HuH-7.5 (cell line): ENCODE results near the gene PLCB4.
"Not testable (repeated sequence)": the region's sequence is repeated elsewhere in the genome, so short reads cannot be mapped to it uniquely, and the experiment has no call there.

Experiments used
- DNase-seq: peaks from one replicate; pipeline ENCODE4 v3.0.0; 2011; ENCODE audit warnings: low spot score

PLCB4 gene

GRCh38 chr20:9367328-9367727, 298.4 kb downstream of the PLCB4 start:
- no peak for DNase-seq

DNA sequence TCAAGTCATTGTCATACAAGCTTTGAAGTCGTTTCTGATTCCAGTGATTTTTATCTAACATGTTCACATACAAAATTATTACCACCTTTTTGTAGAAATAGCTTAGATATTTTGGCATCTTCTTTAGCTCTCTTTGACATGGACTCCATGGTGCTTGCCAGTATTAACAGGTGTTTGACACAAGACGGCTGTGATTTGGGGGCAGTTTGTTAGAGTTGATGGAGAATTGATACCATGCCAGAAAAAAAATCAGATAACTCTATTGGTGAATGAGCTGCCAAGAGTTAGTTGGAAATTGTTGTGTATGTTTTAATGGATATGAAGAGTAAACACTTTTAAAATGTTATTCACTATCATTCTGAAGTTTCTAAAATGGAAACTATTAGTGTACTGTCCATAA, 298.9 kb downstream of the PLCB4 start:
- no peak for DNase-seq

GRCh38 chr20:9368893-9369292, 300.0 kb downstream of the PLCB4 start:
- no peak for DNase-seq

- DNase-seq = no peak
These were observed 300.7 kb downstream of the PLCB4 start for GRCh38 chr20:9369557-9369956.

DNA sequence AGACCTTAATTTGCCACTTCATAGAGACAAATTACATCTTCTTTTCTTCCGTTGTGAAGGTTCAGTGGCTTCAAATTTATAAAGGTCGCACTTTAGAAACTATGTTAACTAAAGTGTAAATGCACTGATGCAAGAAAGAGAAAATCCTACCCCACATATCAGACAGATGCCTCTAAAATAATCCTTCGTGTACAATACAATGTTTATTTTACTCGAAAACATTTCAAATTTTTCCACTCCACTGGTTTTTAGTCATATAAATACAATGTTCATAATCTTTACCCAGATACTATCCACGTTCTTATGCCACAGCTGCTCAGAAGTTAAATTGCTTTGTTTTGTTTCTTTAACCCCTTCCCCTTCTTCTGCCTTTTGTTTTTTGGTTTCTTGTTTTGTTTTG, 305.2 kb downstream of the PLCB4 start:
- DNase-seq = no peak

DNA sequence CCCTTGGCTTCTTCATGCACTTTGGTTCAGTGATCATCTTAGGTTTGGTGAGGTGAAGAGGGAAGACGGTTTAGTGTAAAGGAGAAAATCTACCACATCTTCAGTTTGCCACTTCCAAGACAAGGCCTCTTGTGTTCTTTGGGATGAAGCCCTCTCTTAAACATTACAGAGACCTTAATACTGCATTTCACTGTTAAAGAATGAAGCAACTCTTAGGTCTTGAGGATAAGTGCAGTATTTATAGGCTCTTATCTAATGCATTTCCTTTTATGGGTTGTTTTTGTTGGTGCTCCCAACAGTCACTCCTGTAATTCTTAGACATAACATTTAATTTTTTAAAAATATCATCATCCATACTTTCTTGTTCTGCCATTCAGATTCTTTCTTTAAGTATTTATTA, 305.6 kb downstream of the PLCB4 start:
- no peak for DNase-seq

- no peak for DNase-seq
These were observed 306.4 kb downstream of the PLCB4 start for GRCh38 chr20:9375221-9375681.

DNA sequence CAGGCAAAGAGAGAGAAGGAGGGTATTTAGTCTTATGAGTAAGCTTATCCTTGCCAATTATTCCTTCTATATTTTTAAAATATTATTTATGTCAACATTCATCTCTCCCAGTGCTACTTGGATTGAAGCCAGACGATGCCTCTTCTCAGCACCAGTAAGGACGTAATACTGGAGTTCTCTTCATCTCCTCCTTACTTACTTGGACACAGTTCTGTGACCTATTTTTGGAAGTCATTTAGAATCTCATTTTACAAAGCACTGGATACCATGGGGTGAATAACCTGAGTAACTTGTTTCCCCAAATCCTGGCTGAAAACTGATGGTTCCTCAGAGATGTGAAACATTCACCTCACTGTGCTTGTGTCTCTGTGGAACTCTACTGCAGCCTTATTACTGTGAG, 308.1 kb downstream of the PLCB4 start:
- DNase-seq = no peak

DNA sequence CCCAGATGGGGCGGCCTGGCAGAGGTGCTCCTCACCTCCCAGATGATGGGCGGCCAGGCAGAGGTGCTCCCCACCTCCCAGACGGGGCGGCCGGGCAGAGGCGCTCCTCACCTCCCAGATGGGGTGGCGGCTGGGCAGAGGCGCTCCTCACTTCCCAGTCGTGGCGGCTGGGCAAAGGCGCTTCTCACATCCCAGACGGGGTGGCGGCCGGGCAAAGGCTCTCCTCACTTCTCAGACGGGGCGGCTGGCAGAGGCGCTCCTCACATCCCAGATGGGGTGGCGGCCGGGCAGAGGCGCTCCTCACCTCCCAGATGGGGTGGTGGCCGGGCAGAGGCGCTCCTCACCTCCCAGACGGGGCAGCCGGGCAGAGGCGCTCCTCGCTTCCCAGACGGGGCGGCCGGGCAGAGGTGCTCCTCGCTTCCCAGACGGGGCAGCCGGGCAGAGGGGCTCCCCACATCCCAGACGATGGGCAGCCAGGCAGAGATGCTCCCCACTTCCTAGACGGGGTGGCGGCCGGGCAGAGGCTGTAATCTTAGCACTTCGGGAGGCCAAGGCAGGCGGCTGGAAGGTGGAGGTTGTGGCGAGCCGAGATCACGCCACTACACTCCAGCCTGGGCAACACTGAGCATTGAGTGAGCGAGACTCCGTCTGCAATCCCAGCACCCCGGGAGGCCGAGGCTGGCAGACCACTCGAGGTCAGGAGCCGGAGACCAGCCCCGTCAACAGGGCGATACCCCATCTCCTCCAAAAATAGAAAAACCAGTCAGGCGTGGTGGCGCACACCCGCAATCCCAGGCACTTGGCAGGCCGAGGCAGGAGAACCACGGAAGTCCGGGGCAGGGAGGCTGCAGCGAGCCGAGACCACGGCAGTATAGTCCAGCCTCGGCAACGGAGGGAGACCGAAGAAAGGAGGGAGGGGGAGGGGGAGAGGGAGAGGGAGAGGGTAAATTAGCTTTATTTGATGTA, 316.7 kb downstream of the PLCB4 start:
- not testable (repeated sequence) for DNase-seq

- no peak for DNase-seq
These were observed 319.4 kb downstream of the PLCB4 start for GRCh38 chr20:9388160-9388812.

- DNase-seq = no peak
These were observed 319.9 kb downstream of the PLCB4 start for GRCh38 chr20:9388813-9389161.

GRCh38 chr20:9389346-9389745, 320.5 kb downstream of the PLCB4 start:
- no peak for DNase-seq

DNA sequence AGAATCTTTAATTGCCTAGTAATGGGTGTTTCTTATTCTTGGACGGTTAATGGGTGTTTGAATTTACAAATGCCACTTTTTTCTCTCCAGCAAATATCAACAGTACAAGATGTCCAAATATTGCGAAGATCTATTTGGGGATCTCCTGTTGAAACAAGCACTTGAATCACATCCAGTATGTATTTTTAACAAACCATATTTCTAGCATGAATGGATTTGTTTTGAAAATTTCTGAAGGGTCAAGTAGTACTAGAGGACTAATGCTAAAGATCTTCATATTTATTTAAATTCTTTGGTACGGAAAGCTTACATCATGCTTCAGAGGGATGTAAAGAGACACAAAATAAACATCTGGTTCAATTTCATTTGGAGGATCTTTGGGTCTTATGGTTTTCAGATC, 321.6 kb downstream of the PLCB4 start:
- no peak for DNase-seq

DNA sequence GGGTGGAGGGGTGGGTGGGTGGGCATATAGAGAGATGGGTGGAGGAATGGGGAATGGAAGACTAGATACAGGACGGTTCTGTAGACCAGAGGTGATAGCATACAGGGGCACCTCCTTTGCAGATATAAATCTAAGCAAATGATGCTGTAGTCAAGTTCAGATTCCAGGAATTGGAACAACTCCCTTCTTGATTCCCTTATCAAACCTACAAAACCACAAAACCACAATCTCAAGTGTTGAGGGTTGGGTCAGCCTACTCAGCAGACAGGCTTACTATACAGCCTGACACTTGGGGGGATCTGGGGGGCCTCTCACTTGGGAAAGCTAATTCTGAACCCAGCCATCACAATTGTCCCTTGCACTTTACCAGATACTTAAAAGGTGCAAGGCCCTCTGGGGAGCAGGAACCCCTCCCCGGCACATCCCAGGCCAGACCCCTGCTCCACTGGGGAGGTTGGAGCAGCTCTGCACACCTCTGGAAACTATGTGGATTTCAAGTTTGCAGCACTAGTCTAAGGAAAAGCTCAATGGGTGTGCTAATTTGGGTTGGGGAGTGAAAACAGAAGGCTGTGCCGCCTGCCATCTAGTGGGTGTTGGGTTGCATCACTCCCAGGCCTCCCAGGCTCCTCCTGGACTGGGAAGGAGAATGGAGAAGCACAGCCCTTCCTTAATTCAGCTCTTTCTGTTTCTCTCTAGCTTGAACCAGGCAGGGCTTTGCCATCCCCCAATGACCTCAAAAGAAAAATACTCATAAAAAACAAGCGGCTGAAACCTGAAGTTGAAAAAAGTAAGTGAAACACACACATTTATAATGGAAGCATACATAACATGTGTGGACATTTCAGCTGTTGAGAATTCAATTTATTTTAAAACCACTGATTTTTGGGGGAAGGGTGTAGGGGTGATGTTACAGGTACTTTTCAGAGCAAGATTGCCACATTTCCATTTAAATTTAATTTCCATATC, 324.3 kb downstream of the PLCB4 start:
- peak; percentile 62 for DNase-seq

DNA sequence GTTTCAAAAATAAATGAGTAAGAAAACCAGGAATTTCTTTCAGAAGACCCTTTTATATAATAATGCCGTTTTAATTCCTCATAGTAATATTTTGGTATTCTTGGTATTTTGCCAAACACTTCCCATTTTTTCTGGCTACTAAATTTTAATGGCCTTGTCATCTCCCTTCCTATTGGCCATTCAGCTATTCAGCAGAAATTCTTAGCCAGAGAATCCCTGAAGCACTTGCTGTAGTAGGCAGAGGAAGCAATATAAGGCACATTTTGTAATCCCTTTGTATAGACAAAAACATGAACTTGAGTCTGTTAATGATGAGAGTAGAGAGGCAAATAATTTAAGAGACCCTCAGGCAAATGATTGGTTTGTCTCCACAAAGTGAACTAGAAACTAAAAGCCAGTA, 327.1 kb downstream of the PLCB4 start:
- DNase-seq = no peak

DNA sequence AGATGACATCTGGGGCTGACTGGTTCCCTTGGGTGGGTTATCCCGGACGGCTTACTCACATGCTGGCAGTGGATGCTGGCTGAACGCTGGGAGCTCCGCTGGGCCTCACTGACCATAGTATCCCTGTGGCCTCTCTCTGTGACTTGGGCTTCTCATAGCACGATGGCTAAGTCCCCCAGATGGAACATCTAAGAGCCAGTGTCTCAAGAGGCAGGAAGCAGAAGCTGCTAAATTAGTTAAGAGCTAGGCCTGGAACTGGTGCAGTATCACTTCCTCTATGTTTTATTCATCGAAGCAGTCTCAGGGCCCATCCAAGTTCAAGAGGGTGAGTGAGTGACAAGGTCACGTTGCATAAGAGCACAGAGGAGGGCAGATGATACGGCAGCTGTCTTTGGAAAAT, 329.0 kb downstream of the PLCB4 start:
- no peak for DNase-seq

DNA sequence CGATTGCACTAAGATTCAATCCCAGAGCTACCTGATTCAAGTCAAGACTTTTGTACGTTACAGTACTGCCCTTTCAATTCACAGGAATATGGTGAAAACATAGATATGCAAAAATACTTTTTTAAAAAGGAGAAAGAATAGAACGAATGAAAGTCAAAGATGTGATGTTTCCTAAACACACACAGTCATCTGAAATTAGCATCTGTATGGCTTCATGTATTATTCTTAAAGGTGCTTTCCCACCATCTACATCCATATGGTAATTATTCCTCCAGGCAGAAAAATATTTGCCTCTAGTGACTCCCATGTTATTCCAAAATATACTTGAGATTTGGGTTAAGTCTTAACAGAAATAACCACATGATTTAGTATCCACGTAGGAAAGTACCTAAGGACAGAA, 330.0 kb downstream of the PLCB4 start:
- DNase-seq = no peak

GRCh38 chr20:9399322-9399721, 330.4 kb downstream of the PLCB4 start:
- no peak for DNase-seq

DNA sequence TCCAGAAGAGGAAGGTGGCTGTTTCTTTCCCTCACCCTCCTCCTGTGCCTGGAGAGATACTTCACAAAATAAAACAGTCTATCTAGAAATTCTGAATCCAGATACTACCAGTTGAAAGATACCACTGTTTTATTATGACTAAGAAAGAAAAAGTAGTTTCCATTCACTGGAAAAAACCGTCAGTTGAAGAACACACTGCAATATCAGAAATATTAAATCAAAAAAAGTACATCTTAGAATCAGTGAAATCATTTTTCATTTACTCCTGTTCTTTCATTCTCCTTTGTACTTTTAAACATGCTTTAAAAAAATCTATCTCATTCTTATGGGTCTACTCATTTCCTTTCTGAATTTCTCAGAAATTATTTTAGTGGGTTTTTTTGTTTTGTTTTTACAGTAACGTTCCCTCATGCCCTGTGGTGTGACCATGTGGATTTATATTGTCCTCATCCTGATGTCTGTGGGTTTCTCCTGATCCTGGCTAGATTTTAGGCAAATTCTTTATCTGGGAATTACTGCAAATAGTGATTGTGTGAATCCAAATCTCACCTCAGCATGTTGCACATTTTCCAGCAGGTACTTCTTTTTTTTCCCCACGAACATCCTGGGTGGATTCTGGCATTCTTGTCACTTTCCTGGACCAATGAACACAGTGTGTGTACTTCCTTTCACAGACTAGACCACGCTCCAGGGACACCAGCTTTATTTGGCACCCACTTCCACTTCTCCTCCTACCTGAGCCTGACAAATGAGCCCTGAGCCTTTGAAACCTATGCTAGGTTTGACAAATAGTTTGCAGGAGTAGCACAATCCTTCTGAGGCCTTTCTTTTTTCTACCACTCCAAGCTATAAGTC, 331.5 kb downstream of the PLCB4 start:
- DNase-seq = no peak

- DNase-seq = no peak
These were observed 332.5 kb downstream of the PLCB4 start for GRCh38 chr20:9401371-9401770.

- no peak for DNase-seq
These were observed 333.3 kb downstream of the PLCB4 start for GRCh38 chr20:9402141-9402540.
